B cell (primary cell): ENCODE data around the gene HOXA10. TPM values are rescaled to one million over a fixed set of nuclear protein-coding genes. Genes with fewer than 3 reads are reported as not detected.

ENCODE experiments used
- ATAC-seq: fragments of 200-7000 bp; cut with Tn5 transposase; one replicate; pipeline ENCODE4 v1.10.0; 2021; ENCODE audit warnings: low read depth, mild to moderate bottlenecking, moderate number of reproducible peaks, moderate library complexity
- CTCF ChIA-PET: fragments of 350-600 bp; sonication (Branson Sonifier 250); formaldehyde crosslinking; loops from one replicate; lab custom pipeline; 2021; ENCODE audit warnings: antibody characterized with exemption, inconsistent platforms; lab: Charles Lee
- POLR2A ChIA-PET: fragments of 350-600 bp; sonication (Branson Sonifier 250); formaldehyde crosslinking; loops from one replicate; lab custom pipeline; 2021; ENCODE audit warnings: antibody characterized with exemption; lab: Charles Lee
- DNase-seq: peaks from one replicate; pipeline ENCODE4 v3.0.0; 2013
- H2AFZ ChIP-seq: 2 replicates; pipeline ENCODE4 v1.6.1; 2012; ENCODE audit warnings: mild to moderate bottlenecking, low read depth, low read length; ENCODE audit not compliant: insufficient read depth, poor library complexity, severe bottlenecking
- H3K27ac ChIP-seq, 2 donors: 1 replicate in 1 of 2; 2 replicates in 1 of 2; pipeline ENCODE4 v1.5.1; 2012 to 2013; ENCODE audit warnings: low read length in 2 of 2, mild to moderate bottlenecking in 2 of 2, moderate library complexity in 1 of 2
- H3K27me3 ChIP-seq, 4 experiments: fragments of 200-600 bp in 1 of 4; sonication (generic) in 1 of 4; replicated peaks in 1 of 4; 1 replicate in 2 of 4; 2 replicates in 2 of 4; pipeline versions ENCODE4 v1.6.1 to v1.7.0; 2013 to 2016; ENCODE audit warnings: low read length in 3 of 4, mild to moderate bottlenecking in 2 of 4, mixed read lengths in 1 of 4, moderate library complexity in 1 of 4; ENCODE audit not compliant: insufficient read depth in 4 of 4, control insufficient read depth in 3 of 4; ENCODE audit errors: control extremely low read depth in 1 of 4
- H3K36me3 ChIP-seq, 2 experiments: replicated peaks in 1 of 2; 1 replicate in 1 of 2; 2 replicates in 1 of 2; pipeline versions ENCODE4 v1.6.1 to v1.7.1; 2013; ENCODE audit warnings: low read length in 1 of 2; ENCODE audit not compliant: insufficient read depth in 2 of 2, control insufficient read depth in 1 of 2; ENCODE audit errors: control extremely low read depth in 1 of 2, extremely low read depth in 1 of 2
- H3K4me1 ChIP-seq, 2 donors: fragments of 200-600 bp in 1 of 2; sonication (generic) in 1 of 2; 1 replicate in 1 of 2; 2 replicates in 1 of 2; pipeline versions ENCODE4 v1.5.1 to v1.6.1; 2013 to 2017; ENCODE audit warnings: low read length in 2 of 2; ENCODE audit not compliant: control insufficient read depth in 2 of 2, insufficient read depth in 2 of 2
- H3K4me2 ChIP-seq: replicated peaks from 2 replicates; pipeline ENCODE3; 2012; ENCODE audit warnings: mild to moderate bottlenecking, low read depth, low read length; ENCODE audit not compliant: poor library complexity, severe bottlenecking
- H3K4me3 ChIP-seq, 5 experiments: fragments of 200-600 bp in 1 of 5; sonication (generic) in 1 of 5; 1 replicate in 3 of 5; 2 replicates in 2 of 5; pipeline versions ENCODE4 v1.5.1 to v1.7.0; 2011 to 2016; ENCODE audit warnings: low read length in 4 of 5, mild to moderate bottlenecking in 4 of 5, low read depth in 2 of 5, control low read depth in 1 of 5, moderate library complexity in 1 of 5; ENCODE audit not compliant: insufficient read depth in 1 of 5; ENCODE audit errors: control extremely low read depth in 1 of 5, extremely low read depth in 1 of 5
- H3K79me2 ChIP-seq: fragments of 200-600 bp; sonication (generic); one replicate; pipeline ENCODE4 v1.6.0; 2016; ENCODE audit warnings: low read length; ENCODE audit not compliant: control insufficient read depth, insufficient read depth
- H3K9ac ChIP-seq: fragments of 200-600 bp; sonication (generic); 2 replicates; pipeline ENCODE4 v1.6.1; 2017; ENCODE audit warnings: mild to moderate bottlenecking, low read length, moderate library complexity
- H3K9me3 ChIP-seq, 3 donors: one replicate each; pipeline versions ENCODE4 v1.6.1 to v1.7.1; 2013; ENCODE audit warnings: low read length in 2 of 3; ENCODE audit not compliant: control insufficient read depth in 2 of 3, insufficient read depth in 1 of 3; ENCODE audit errors: control extremely low read depth in 1 of 3
- H4K20me1 ChIP-seq: 2 replicates; pipeline ENCODE4 v1.6.0; 2012; ENCODE audit warnings: mild to moderate bottlenecking, low read length; ENCODE audit not compliant: insufficient read depth, control insufficient read depth, poor library complexity, severe bottlenecking
- H3K27ac Mint-ChIP-seq: one replicate; pipeline ENCODE4 v1.8.0; 2021; ENCODE audit warnings: mixed read lengths
- H3K27me3 Mint-ChIP-seq: one replicate; pipeline ENCODE4 v1.8.0; 2021; ENCODE audit warnings: mixed read lengths
- H3K4me1 Mint-ChIP-seq: one replicate; pipeline ENCODE4 v1.8.0; 2021; ENCODE audit warnings: mixed read lengths
- H3K4me3 Mint-ChIP-seq: one replicate; pipeline ENCODE4 v1.8.0; 2021; ENCODE audit warnings: mixed read lengths
- H3K9me3 Mint-ChIP-seq: one replicate; pipeline ENCODE4 v1.8.0; 2022; ENCODE audit warnings: mixed read lengths; ENCODE audit not compliant: insufficient read depth
- CTCF ChIP-seq: fragments of 200-600 bp; IDR thresholded peaks from one replicate; pipeline ENCODE4 v1.8.0; 2022; ENCODE audit warnings: antibody characterized with exemption, mild to moderate bottlenecking
- EZH2 ChIP-seq: IDR thresholded peaks from 2 replicates; pipeline ENCODE4 v1.6.1; 2012; ENCODE audit warnings: borderline replicate concordance, low read depth, mild to moderate bottlenecking, moderate library complexity, low read length; ENCODE audit not compliant: insufficient read depth, poor library complexity, severe bottlenecking
- WGBS: methylation state at CpG from one replicate; pipeline ENCODE4 v1.1.5; 2013; ENCODE audit warnings: missing lambda C conversion rate; ENCODE audit not compliant: insufficient coverage; 5-methylcytosine and 5-hydroxymethylcytosine counted together
- intact Hi-C: fragments of 100-400 bp; cut with micrococcal nuclease; formaldehyde crosslinking; loops from one replicate; pipeline ENCODE4 v1.10.0; 2022
- polyA plus RNA-seq: library from polyadenylated mRNA; depleted of rRNA; stranded (reverse); fragments of >200 nt; gene quantifications from 2 replicates; pipeline ENCODE4 v1.2.3, GENCODE V29; 2012
- total RNA-seq, 2 donors: library from RNA; stranded (reverse); fragments of 120-200 nt in 1 of 2; gene quantifications; 1 replicate in 1 of 2; 2 replicates in 1 of 2; pipeline versions ENCODE4 v1.2.3 to v1.2.4, GENCODE V29; 2013 to 2022

Gene HOXA10
- total and polyA plus RNA-seq, 2 donors (not counting 1 experiment from before 2014, with no cell fraction given), result not detected

GRCh38 chr7:27209933-27210440, 35.9 kb upstream of the HOXA10 start:
- Histone ChIP-seq H2AFZ (no peak overlapping the region), H3K4me1 (peaks cover 26 to 37% of the 10 kb centered on the region in 2 donors), H3K4me3 (no peak overlapping the region), H3K36me3 (no peaks in the 10 kb centered on the region), H3K4me2 (peak overlapping the region; percentile 57), H4K20me1 (no peaks in the 10 kb centered on the region), H3K9ac (no peak overlapping the region), H3K27ac (no peak overlapping the region), H3K27me3 (peaks cover 0 to 96% (median 86%) of the 10 kb centered on the region in 4 experiments), H3K79me2 (no peaks in the 10 kb centered on the region), H3K9me3 (peaks cover 1 to 33% (median 6%) of the 10 kb centered on the region in 3 donors)
- peaks cover 24% of the 10 kb centered on the region for H3K4me1 Mint-ChIP-seq
- H3K27ac Mint-ChIP-seq, result no peak overlapping the region
- WGBS, result 40% methylated on average over 10 of the region's 11 CpGs
- DNase-seq, result no peak
- intact Hi-C loops, result loop anchor here (1.0 to 5.0 kb wide), 4 partner anchors 41 to 711 kb away; no protein-coding TSS in a partner anchor
- TF ChIP-seq EZH2 (no peak), CTCF (no peak)
- CTCF ChIA-PET, result interaction anchor here (0.6 to 3.8 kb wide), 18 partner anchors 8 to 1008 kb away, joined by 3 to 35 read pairs (median 3); no protein-coding TSS in a partner anchor
- peak overlapping the region; percentile 51 for H3K4me3 Mint-ChIP-seq
- no peak for ATAC-seq
- POLR2A ChIA-PET, result no interaction called here
- H3K9me3 Mint-ChIP-seq, result no peaks in the 10 kb centered on the region
- H3K27me3 Mint-ChIP-seq, result peaks cover 85% of the 10 kb centered on the region

GRCh38 chr7:27208998-27209397, 34.9 kb upstream of the HOXA10 start:
- H4K20me1 ChIP-seq, result no peaks in the 10 kb centered on the region
- ATAC-seq (no peak), DNase-seq (no peak)
- H3K4me3 ChIP-seq, result no peak overlapping the region
- no peak for TF ChIP-seq EZH2
- TF ChIP-seq CTCF, result no peak
- no peak overlapping the region for H3K4me2 ChIP-seq
- H3K27ac Mint-ChIP-seq, result no peak overlapping the region
- peaks cover 0 to 96% (median 91%) of the 10 kb centered on the region in 4 experiments for H3K27me3 ChIP-seq
- no peaks in the 10 kb centered on the region for H3K9me3 Mint-ChIP-seq
- 85% methylated on average over 4 of the region's 4 CpGs for WGBS
- ChIA-PET CTCF (interaction anchor here (0.7 to 3.8 kb wide), 10 partner anchors 10 to 811 kb away, joined by 3 to 35 read pairs (median 7); no protein-coding TSS in a partner anchor), POLR2A (interaction anchor here (0.7 kb wide), 1 partner anchor 590 kb away, joined by 3 read pairs; no protein-coding TSS in a partner anchor)
- peaks cover 1 to 35% (median 6%) of the 10 kb centered on the region in 3 donors for H3K9me3 ChIP-seq
- peaks cover 85% of the 10 kb centered on the region for H3K27me3 Mint-ChIP-seq
- H3K4me3 Mint-ChIP-seq, result no peak overlapping the region
- intact Hi-C loops, result no loop called here
- H3K36me3 ChIP-seq, result no peaks in the 10 kb centered on the region
- H3K27ac ChIP-seq, result no peak overlapping the region
- H3K4me1 ChIP-seq, result peaks cover 29 to 41% of the 10 kb centered on the region in 2 donors
- H3K79me2 ChIP-seq, result no peaks in the 10 kb centered on the region
- H2AFZ ChIP-seq, result no peak overlapping the region
- no peak overlapping the region for H3K9ac ChIP-seq
- peaks cover 24% of the 10 kb centered on the region for H3K4me1 Mint-ChIP-seq
